Mesodermal cell (in vitro differentiated cells): Measurements from ENCODE around the gene GPR37L1.
"Not testable (repeated sequence)": the region's sequence is repeated elsewhere in the genome, so short reads cannot be mapped to it uniquely, and the experiment has no call there.

Experiments used
- H3K27ac ChIP-seq: 2 replicates; pipeline ENCODE4 v1.7.0; 2013; ENCODE audit warnings: mild to moderate bottlenecking, low read depth, low read length, moderate library complexity; ENCODE audit not compliant: severe bottlenecking
- H3K36me3 ChIP-seq: 2 replicates; pipeline ENCODE4 v1.7.1; 2013; ENCODE audit warnings: mild to moderate bottlenecking, low read length, moderate library complexity; ENCODE audit not compliant: control insufficient read depth, insufficient read depth
- H3K4me1 ChIP-seq: one replicate; pipeline ENCODE4 v1.7.1; 2013; ENCODE audit warnings: mild to moderate bottlenecking, low read length; ENCODE audit not compliant: insufficient read depth, control insufficient read depth, poor library complexity, severe bottlenecking
- H3K4me3 ChIP-seq: 2 replicates; pipeline ENCODE4 v1.7.0; 2013; ENCODE audit warnings: low read length, control low read depth, mild to moderate bottlenecking; ENCODE audit not compliant: insufficient read depth, poor library complexity, severe bottlenecking; ENCODE audit errors: extremely low read depth
- H3K9me3 ChIP-seq: 2 replicates; pipeline ENCODE4 v1.7.1; 2013; ENCODE audit warnings: mild to moderate bottlenecking, low read length, moderate library complexity; ENCODE audit not compliant: control insufficient read depth
- WGBS, 2 experiments: methylation state at CpG; one replicate each; pipeline ENCODE4 v1.1.5; 2013; ENCODE audit warnings: missing lambda C conversion rate in 2 of 2; ENCODE audit not compliant: insufficient coverage in 2 of 2; 5-methylcytosine and 5-hydroxymethylcytosine counted together

GPR37L1 gene

DNA sequence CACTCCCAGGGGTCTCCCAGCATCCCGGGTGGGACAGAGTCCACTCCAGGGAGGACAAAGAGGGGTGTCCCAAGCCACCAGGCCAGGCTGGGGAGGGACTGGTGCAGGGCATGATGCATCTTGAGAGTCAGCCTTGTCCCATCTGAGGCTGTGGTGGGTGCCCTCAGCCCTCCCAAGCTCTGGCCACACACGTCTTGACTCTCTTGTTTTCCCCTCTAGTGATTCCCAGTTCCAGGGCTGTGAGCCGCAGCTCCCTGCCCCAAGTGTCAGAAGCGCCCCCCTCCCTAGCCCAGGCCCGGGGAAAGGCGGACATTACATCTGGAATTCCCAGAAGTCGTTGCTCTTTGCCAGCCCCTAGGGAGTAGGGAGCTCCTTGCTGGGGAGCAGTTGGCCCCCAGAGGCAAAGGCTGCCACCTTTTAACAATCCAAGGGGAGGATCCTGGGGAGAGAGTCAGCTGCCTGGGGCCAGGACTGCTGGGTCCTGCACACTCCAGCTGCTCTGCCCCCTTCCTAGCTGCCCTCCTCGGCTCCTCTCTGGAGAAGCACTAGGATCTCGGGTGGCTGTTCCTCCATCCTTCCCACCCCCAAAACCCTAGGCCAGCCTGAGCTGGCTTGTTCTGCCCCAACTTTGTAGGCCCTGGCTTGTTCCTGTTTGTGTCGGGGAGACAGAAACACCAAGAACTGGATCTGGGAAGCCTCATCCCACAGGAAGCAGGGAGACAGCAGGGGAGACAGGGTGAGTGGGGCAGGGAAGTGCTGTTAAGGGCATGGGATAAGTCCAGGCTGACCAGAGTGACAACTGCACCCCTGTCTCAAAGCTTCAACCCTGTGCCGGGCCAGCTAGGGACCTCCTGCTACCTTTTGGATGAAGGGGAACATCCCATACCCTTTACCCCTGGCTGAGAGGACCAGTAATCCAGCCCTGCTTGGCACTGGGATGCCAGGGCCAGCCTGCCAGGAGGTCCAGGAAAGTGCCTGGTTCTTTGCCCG lies 40.9 kb downstream of the GPR37L1 start:
- Histone ChIP-seq H3K27ac (peak overlapping the region; percentile 6), H3K36me3 (no peaks in the 10 kb centered on the region), H3K4me1 (peaks cover 45% of the 10 kb centered on the region), H3K9me3 (no peaks in the 10 kb centered on the region), H3K4me3 (no peak overlapping the region)
- WGBS, 2 experiments = 71 to 86% methylated on average over 5 to 10 of the region's 12 CpGs

DNA sequence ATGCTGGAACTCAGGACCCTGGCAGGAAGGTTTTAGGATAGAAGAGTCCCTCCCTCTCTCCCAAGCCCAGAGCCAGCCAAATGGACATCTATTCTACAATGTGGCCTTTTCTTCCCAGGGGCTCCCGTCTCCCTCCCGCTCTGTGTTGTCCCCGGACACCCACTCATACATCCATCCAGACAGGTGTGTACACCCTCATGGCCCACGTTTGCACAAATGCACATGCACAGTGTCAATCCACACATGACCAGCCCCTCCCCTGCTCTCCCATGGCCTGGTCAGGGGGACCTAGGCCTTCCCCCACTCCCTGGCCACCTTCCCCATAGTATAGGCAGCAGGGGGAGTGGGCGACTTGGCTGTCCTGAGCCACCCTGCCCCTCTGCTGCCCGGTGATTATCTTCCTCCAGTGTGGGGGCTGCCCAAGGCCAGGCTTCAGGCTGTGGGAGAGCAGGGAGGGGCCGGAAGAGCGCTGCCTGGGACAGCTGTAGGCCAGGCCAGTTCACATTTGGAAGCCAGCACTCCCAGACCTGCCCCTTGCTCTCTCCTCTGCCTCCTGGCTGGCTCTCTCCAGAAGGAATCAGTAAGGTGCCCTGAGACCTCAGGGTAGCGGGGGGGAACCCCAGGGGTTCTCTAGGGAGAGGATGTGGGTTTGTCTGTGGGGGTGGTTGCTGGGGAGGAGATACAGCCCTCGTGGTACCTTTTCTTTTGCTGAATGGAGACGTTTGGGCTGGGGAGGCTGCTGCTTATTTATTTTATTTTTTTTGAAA lies 41.7 kb downstream of the GPR37L1 start:
- H3K9me3 ChIP-seq = no peaks in the 10 kb centered on the region
- H3K4me3 ChIP-seq = no peak overlapping the region
- peaks cover 43% of the 10 kb centered on the region for H3K4me1 ChIP-seq
- no peak overlapping the region for H3K27ac ChIP-seq
- WGBS, 2 experiments = 86 to 95% methylated on average over 8 of the region's 11 CpGs
- no peaks in the 10 kb centered on the region for H3K36me3 ChIP-seq

DNA sequence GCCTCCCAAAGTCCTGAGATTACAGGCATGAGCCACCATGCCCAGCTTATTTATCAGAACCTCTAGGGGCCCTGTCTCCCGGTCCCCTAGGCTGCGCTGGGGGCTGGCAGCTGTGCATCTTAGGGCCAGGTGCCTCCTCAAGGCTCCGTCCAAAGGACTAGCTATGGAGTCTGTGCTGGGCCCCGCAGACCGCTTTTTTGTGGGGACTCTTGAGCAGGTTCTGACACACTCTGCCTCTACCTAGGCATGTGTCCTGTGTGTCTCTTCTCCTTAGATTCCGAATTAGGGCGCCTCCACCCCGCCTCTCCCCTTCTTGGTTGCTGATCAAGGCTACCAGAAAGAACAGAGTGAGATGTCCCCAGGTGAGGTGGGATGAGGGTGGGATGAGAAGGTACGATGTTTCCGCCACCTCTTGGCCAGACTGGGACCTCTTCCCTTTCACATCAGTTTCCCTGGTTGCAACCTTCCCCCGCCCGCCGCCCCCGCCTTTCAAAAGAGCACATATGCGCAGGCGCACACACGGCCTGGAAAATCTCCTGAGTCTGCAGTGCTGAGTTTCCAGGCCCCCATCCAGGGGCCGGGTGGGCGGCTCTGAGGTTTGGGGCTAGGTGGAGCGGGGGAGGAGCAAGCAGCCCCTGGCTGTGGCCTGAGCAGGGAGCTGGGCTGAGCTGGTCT lies 42.7 kb downstream of the GPR37L1 start:
- Histone ChIP-seq H3K27ac (no peak overlapping the region), H3K4me3 (no peak overlapping the region), H3K4me1 (peaks cover 35% of the 10 kb centered on the region), H3K9me3 (no peaks in the 10 kb centered on the region), H3K36me3 (no peaks in the 10 kb centered on the region)
- 87 to 89% methylated on average over 16 to 17 of the region's 20 CpGs for WGBS, 2 experiments

DNA sequence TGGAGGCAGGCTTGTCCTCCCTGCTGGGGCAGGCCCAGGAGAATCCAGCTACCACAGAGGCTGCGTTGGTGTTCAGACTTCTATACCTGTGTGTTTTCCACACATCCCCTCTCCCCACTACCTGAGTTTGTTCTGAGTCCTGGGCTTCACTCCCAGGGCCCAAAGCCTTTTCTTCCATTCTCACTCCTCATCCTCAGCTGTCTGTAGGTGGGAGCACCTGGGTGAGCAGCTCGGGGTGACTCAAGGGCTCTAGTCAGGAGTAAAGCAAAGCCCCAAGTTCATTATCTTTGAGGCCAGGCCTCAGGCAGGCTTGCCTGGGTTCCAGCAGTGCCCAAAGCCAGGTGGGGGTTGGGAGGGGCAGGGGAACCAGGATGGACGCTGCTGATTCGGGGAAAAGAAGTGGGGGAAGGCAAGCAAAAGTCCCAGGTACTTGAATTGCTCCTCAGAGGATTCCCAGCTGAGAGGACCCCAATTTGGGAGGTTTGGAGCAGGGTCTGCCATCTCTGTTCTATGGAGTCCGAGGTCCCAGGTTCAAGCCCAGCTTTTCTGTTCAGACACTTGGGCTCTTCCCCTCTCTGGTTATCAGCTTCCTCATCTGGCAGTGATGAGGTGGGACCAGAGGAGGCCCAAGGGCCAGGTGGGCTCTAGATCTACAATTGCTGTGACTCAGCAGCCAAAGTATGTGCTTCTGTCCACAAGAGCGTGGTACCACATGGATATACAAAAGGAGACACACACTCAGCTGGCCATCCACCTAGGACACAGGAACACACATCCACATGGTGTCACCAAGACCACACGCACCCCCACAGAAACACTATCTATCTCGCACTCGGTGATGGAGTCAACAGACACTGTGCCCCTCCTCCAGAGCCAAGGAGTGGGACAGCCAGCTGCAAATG lies 43.5 kb downstream of the GPR37L1 start:
- Histone ChIP-seq H3K9me3 (no peaks in the 10 kb centered on the region), H3K36me3 (no peaks in the 10 kb centered on the region), H3K4me1 (peaks cover 28% of the 10 kb centered on the region), H3K27ac (no peak overlapping the region), H3K4me3 (no peak overlapping the region)
- 76 to 82% methylated on average over 5 to 9 of the region's 9 CpGs for WGBS, 2 experiments

DNA sequence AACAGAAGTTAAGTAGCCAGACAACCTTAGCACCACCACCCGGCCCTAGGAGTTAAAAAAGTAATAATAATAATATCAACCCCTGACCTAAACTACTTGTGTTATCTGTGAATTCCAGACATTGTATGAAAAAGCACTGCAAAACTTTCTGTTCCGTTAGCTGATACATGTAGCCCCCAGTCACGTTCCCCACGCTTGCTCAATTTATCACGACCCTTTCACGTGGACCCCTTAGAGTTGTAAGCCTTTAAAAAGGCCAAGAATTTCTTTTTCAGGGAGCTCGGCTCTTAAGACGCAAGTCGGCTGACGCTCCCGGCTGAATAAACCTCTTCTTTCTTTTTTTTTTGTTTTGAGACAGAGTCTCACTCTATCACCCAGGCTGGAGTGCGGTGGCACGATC lies 44.3 kb downstream of the GPR37L1 start:
- H3K27ac ChIP-seq, H3K9me3 ChIP-seq, H3K36me3 ChIP-seq, H3K4me3 ChIP-seq: not testable (repeated sequence)
- WGBS, 2 experiments = 84 to 95% methylated on average over 12 of the region's 13 CpGs
- peaks cover 20% of the 10 kb centered on the region for H3K4me1 ChIP-seq

DNA sequence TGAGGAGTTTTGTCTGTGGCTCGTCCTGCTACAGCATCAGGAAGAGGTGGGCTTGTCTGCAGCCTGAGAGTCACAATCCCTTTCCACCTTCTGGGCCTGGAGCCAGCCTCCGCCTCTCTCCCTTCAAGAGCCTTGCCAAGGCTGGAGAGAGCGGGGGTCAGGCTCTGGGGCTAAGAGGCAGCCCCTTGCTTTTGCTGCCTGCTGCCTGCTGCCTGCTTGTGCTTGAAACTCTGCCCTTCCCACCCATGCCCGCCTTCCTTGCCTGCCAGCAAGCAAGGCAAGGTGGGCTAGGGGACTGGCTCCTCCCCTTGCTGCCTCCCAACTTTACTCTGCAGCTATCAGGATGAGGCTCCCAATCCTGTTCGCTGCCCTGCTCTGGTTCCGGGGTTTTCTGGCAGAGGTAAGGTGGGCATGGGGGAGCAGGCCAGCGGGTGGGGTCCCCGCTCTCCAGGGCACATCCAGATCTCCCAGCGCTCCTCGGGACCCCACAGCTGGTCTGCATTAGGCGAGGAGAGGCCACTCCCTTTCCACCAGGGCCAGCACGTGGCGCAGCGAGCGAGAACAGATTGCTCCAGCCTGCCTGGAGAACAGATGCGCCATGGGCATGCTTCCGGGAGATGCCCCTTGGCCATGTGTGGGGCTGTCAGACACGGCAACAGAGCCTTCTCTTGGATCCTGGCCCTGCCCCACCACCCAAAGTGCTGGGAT lies 45.1 kb downstream of the GPR37L1 start:
- Histone ChIP-seq H3K27ac (no peak overlapping the region), H3K36me3 (no peaks in the 10 kb centered on the region), H3K4me3 (no peak overlapping the region), H3K9me3 (no peaks in the 10 kb centered on the region), H3K4me1 (peaks cover 15% of the 10 kb centered on the region)
- 79 to 83% methylated on average over 17 of the region's 18 CpGs for WGBS, 2 experiments

DNA sequence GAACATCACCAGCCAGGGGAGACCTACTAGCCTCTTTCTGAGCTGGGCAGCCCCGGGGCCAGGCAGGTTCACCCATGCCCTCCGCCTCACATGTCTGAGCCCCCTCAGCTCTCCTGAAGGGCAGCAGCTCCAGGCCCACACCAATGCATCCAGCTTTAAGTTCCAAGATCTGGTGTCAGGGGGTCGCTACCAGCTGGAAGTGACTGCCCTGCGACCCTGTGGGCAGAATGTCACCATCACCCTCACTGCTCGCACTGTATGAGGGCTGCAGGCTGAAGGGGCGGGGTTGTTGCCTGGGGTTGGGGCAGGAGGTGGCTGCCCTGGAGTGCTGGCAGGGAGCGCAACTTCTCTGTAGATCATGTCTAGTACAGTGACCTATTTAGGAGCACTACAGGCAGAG lies 46.1 kb downstream of the GPR37L1 start:
- Histone ChIP-seq H3K36me3 (no peaks in the 10 kb centered on the region), H3K4me1 (peaks cover 9% of the 10 kb centered on the region), H3K27ac (no peak overlapping the region), H3K9me3 (no peaks in the 10 kb centered on the region), H3K4me3 (no peak overlapping the region)
- WGBS, 2 experiments = 83 to 100% methylated on average over 3 to 7 of the region's 7 CpGs

DNA sequence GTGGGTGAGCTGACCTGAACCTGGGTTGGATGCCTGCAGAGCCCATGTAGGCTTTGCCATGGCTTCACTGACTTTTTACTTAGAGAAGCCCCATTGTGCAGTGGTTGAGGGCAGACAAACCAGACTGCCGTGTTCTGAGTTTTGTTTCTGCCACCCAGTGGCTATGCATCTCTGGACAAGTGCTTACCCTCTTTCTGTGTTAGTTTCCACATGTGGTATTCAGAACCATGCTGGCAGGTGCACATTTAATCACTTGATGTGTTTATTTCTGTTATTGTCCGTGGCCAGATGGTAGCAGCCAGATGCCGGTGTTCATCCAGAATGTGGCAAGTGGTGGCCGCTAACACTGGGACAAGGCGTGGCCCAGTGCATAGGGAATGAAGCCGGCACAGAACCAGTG lies 48.0 kb downstream of the GPR37L1 start:
- Histone ChIP-seq H3K9me3 (no peaks in the 10 kb centered on the region), H3K36me3 (no peaks in the 10 kb centered on the region), H3K27ac (no peak overlapping the region), H3K4me3 (no peak overlapping the region), H3K4me1 (peaks cover 6% of the 10 kb centered on the region)
- 92 to 97% methylated on average over 6 of the region's 6 CpGs for WGBS, 2 experiments

DNA sequence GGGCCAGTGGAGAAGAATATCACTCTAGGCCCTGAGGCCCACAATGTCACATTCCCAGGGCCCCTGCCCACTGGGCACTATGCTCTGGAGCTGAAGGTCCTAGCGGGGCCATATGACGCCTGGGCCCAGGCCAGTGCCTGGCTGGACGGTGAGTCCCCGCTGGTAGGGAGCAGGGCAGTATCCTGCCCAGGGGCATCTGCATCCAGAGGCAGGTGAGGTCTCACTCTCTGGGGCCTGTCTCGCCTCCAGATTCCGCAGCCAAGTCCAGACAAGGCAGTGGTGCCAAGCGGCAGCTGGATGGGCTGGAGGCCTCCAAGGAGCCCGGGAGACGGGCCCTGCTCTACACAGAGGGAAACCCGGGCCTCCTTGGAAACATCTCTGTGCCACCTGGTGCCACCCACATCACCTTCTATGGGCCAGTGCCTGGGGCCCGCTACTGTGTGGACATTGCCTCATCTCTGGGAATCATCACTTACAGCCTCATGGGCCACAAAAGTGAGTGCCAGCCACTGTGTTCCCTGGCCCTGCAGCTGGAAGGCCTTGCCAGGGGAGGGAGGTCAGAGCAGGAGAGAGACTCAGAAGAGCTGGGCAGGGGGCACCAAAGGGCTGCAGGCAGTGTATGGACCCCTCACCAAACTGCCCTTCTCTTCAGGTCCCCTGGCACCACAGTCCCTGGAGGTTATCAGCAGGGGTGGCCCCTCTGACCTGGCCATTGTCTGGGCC lies 48.7 kb downstream of the GPR37L1 start:
- Histone ChIP-seq H3K27ac (no peak overlapping the region), H3K4me3 (no peak overlapping the region), H3K36me3 (no peaks in the 10 kb centered on the region), H3K4me1 (peaks cover under 1% of the 10 kb centered on the region), H3K9me3 (no peaks in the 10 kb centered on the region)
- 93 to 95% methylated on average over 9 to 11 of the region's 11 CpGs for WGBS, 2 experiments
